Activated effector memory CD4-positive, alpha-beta T cell treated with Interleukin-2 at 50 U/mL for 16 hours (primary cell): ENCODE data around the gene SLC26A2.
"Not testable (repeated sequence)": the region's sequence is repeated elsewhere in the genome, so short reads cannot be mapped to it uniquely, and the experiment has no call there.

ENCODE experiments used
- DNase-seq: peaks from one replicate; pipeline ENCODE4 v3.0.0-alpha.2; 2020

Gene SLC26A2

DNA sequence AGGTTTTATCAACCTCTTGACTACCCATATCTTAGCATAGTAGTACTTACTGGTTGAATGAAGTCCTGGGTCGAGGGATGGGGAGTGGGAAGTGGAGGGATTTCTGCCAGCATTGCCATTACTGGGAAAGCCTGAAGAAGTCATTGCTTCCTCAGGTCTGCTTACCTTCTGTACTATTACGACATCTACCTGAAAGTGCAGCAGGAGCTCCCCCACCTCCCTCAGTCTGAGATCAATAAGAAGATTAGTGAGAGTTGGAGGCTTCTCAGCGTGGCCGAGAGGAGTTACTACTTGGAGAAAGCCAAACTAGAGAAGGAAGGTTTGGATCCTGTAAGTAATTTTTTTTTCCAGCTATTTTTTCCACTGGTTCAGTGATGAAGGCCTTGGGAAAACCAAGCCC lies 45.8 kb downstream of the SLC26A2 start:
- DNase-seq = no peak

DNA sequence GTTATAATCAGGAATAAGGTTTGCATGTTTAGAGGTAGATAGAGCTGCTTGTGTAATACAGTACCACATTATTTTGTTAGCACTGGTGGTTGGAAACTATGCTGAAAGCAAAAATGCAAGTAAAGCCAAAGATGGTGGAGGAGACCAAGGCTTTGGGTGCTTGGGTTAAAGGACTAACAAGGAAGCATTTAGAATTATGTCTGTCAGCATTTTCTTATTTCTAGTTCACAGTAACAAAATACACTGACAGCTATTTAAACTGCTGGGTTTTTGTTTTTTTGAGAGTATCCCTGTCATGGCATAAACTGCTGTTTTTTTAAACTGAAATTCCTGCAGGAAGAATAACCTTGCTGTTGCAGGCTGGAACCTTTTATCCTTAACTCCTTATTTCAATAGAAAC lies 46.5 kb downstream of the SLC26A2 start:
- DNase-seq = no peak

DNA sequence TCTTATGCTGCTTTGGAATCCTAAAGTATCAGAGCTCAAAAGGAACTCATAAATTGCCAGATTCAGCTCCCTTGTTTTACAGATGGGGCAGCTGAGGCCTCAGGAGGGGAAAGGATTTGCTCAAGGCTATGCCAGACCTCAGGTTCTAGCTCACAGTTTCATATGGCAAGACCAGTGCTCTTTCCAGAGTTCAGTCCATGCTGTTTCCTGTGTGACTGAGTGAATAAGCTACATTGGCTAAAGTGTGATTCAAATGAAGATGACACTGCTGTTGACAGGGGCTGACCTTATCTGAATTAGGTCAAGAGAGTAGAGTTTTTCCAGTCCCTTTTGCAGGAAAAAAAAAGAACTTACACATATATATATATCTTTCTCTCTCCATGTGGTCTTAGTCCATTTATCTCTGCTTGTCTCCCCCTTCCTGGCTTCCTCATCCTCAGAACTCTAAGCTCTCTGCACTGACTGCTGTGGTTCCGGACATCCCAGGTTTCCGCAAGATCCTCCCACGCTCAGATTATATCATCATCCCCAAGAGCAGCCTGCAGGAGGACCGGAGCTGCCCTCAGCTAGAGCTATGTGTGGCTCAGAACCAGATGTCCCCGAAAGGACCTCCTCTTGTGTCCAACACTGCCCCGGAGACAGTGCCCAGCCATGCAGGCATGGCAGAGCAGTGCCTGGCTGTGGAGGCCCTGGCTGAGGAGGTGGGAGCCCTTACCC lies 49.3 kb downstream of the SLC26A2 start:
- DNase-seq = no peak

DNA sequence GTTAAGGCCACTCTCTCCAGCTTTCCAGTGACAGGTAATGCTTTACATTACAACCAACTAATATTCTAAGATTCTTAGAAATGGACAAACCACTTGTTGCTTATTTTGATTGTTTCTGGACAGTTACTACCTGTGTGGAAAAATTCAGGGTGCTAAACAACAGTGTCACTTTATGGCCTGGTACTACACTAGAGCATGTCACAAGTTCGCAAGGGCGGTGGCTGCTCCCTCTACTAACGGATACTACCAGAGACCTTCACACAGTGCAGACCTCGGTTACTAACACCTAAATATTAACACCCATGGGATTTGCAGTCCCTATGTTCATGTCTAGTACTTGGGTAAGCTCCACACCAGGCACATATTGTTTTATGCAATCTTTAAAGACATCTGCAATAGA lies 53.4 kb downstream of the SLC26A2 start:
- DNase-seq = no peak

DNA sequence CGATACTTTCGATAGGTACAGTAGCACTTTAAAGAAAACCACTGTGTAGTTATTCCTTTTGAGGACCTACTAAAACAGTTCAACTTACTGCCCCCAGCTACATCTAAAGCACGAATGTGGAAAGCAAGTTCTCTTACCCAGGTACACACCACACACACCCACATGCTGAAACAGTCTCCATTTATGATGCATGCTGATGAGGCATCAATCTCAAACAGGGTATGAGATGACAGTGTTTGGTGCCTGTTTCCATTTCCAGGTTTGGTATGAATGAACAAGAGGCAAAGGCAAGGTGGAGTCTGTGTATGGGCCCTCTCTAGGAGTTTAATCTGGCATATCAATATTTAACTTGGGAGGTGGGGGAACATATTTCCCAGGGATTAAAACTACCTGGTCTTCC lies 53.9 kb downstream of the SLC26A2 start:
- no peak for DNase-seq

DNA sequence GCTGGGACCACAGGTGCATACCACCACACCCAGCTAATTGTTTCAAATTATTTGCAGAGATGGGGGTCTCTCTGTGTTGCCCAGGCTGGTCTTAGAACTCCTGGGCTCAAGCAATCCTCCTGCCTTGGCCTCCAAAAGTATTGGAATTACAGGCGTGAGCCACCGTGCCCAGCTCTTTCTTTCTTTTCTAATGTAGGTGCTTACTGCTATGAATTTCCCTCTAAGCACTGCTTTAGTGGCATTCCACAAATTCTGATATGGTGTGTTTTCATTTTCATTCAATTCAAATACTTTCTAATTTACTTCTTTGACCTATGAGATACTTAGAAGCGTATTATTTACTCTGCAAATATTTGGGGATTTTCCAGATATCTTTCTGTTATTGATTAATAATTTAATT lies 54.9 kb downstream of the SLC26A2 start:
- no peak for DNase-seq

DNA sequence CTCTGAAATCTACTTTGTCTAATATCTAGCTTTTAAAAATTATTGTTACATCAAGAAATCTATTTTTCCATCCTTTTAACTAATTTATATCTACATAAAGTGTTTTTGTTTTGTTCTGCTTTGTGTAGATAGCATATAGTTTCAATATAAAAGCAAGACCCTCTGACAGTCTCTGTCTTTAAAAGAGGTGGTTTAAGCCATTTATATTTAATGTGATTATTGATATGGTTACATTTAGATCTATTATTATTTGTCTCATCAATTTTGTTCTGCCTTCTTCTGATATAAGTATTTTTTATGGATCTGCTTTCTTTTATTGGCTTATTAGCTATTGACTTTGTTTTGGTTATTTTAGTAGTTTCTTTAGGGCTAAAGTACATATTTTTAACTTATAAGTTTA lies 56.0 kb downstream of the SLC26A2 start:
- DNase-seq = no peak

DNA sequence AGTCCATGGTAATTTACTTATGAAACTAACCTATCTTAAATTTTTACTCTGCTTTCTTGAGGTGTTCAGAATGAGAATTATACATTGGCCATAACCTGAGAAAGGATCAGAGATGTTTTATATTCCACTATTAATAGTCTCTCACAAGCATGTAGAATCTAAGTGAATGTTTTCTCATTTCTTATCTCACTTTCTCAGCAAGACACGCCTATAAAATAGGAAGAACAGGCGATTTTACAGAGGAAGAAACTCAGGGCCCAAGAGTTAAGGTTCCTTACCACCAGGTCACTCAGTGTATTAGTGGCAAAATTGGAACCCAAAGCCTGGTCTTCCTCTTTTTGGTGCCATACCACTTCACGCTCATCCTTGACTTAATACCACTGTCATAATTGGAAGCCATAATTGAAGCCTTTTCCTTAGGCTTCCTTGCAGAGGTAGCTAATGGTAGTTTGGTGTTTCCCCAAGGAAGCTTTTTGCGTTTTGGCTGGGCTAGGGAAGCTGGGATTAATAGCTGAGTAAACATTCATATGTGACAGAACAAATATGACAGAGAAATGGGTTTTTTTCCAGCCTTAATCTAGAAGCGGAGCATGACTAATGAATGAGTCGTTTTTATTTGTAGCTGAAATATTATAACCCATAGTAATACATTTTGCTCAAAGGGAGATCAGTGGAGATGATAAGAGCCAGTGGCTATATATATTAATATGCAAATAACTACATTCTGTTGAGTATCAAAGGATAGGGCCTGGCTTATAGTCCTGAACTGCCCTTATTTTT lies 56.9 kb downstream of the SLC26A2 start:
- DNase-seq = no peak

DNA sequence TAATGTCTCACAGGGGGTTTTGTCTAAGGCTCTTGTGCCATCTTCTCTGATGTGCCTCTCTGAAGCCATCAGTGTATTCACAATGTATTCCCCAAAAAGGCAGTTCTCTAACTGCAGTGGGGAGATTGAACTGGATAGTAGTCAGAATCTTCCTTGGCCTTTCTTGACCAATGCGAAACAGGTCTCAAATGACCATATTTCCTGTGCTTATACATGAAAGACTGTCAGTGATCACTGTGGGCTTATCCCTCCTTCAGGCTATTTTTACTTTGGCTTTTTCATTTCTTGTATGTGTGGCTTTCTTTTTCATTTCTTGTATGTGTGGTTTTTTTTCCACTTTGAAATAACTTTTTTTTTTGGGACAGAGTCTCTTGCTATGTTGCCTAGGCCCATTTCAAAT lies 59.7 kb downstream of the SLC26A2 start:
- DNase-seq = no peak

DNA sequence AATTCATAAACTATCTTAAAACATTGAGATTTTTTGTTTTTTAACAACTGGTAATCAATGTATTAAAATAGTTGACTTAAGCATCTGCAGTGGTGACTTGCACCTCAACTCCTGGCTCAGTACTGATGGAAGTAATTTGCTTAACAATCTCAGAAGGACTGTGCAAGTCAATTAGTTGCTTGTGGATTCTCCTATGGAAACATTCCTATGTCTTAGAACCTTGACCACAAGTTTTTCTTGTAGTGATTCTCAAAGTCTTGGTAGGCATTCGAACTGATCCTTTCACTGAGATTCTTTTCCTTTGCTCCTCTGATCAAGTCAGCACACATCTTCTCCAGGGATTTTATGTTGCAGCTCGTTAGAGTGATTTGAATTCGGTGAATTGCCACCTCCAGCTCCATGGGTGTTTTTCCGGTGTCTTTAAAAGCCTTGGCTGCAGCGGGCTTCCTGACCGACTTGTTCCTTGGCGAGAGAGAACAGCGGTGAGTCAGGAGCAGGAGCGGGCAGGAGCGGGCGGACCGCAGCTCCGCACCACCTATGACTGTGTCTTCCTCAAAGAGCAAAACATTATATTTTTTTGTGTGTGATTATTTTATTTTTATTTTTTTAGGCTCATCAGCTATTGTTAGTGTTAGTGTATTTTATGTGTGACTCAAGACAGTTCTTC lies 61.1 kb downstream of the SLC26A2 start:
- no peak for DNase-seq

DNA sequence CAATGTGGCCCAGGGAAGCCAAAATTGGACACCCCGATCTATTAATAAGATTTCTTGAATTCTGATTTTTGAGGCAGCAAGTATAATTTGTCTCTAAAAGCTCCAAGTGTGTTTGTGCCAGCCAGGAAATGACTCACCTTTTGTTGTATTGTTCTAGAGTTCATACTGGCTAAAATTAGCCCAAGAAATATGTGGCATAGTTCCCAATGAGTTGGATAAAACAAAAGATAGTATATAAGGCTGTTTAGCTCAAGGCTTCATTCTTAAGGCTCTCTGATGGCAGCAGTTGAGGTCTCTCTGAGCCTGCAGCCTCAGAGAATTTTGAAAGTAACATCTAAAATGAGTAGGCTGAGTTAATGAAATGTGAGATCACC lies 61.6 kb downstream of the SLC26A2 start:
- no peak for DNase-seq

DNA sequence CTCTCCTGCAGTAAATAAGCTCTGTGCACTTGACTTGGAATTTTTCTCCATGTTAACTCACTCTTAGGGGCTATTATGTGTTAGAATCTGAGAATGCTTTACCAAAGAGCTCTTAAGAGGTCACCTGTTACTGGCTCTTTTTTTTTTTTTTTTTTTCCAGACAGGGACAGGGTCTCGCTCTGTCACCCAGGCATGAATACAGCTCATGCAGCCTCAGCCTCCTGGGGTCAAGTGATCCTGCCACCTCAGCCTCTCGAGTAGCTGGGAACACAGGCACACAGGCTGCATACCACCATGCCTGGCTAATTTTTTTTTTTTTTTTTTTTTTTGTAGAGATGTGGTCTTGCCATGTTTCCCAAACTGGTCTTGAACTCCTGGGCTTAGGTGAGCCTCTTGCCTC lies 62.1 kb downstream of the SLC26A2 start:
- DNase-seq = no peak

DNA sequence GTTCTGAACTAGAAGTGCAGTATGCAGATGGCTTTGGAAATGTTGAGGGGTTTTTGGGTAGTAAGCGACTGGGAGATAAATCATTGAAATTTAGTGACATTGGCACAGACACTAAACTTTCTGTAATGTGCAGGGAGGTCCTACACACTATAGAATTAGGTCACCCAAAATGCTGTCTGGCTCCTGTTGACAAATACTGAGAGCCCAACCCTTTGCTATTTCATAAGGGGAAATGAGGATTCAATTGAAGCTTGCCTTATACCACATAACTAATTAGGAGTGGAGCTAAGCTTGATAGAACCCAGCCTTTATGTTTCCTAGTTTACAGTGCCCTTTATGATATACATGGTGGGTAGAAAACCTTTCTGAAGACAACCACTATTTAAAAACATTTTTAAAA lies 62.6 kb downstream of the SLC26A2 start:
- DNase-seq = no peak

DNA sequence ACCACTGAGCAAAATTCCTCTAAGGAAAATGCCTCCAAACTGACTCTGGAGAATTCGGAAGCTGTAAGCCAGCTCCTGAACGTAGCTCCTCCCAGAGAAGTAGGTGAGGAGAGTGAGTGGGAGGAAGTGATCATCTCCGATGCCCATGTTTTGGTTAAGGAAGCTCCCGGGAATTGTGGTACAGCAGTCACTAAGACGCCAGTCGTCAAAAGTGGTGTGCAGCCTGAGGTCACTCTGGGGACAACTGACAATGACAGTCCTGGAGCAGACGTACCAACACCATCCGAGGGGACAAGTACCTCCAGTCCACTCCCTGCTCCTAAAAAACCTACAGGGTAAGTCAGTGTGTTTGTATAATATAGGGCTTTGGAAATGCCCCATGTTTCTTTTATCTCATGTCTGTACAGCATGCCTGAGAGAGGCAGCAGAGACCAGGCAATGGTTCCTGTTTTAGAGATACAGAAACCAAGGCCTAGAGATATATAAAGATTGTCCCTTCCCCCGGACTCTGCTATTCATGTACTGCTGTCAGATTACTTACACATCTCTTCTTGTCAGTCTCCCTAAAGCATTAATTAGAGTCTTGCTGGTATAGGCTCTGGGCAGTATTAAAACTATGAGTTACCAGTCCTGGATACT lies 63.9 kb downstream of the SLC26A2 start:
- DNase-seq = no peak

DNA sequence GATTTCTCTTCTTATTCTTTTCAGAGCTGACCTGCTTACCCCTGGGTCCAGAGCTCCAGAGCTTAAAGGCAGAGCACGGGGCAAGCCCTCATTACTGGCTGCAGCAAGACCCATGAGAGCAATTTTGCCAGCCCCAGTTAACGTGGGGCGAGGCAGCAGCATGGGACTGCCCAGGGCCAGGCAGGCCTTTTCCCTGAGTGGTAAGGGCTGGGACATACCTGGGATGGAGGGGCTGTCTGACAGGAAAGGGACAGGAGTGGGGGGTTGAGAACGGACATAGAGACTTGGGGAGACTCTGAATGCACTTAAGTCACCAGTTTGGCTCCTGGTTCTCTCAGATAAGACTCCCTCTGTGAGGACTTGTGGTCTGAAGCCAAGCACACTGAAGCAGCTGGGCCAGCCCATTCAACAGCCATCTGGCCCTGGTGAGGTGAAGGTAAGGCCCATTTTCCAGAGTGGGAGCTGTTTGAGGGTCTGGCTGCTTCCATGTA lies 66.2 kb downstream of the SLC26A2 start:
- no peak for DNase-seq

DNA sequence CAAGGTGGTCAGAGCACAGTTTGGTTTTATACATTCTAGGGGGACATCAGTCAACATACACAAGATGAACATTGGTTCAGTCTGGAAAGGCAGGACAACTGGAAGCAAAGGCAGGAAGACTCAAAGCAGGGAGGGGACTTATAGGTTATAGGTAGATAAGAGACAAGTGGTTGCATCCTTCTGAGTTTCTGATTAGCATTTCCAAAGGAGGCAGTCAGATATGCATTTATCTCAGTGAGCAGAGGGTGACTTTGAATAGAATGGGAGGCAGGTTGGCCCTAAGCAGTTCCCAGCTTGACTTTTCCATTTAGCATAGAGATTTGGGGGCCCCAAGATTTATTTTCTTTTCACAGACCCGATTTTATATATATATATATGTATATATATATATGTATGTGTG lies 67.5 kb downstream of the SLC26A2 start:
- DNase-seq = not testable (repeated sequence)

DNA sequence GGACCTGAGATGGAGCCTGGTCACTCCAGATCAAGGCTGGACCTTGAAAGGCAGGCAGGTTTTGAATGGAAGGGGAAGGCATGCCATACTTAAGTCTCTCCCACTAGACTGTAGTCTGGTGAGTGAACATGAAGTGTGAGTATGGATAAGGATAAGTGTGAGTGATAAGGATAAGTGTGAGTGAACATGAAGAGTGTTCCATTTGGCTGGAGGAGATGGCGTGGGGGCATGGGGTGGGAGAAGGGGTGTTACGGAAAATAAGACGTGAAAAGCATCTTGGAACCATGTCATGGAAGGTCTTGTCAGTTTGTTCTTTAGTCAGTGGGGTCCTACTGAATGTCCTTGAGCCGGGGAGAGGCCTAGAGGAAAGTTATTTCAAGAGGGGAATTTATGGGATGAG lies 72.8 kb downstream of the SLC26A2 start:
- no peak for DNase-seq

DNA sequence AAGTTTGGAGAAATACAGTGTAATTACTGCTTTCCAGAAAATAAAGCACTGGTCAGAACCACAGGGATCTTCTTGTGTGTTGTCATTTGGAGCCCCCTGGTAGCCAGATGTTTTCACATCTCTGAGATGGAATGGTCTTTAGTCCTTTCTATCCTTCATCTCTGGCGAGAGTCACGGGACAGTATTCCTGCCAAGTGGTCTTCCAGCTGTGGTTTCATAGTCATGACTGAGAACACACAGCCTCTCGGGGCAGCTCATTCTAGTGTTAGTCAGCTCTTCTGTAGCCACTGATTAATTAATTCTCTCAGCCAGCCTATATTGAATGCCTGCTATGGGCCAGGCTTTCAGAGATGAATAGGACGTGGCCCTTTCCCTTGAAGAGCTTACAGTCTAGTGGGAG lies 74.1 kb downstream of the SLC26A2 start:
- DNase-seq = no peak

DNA sequence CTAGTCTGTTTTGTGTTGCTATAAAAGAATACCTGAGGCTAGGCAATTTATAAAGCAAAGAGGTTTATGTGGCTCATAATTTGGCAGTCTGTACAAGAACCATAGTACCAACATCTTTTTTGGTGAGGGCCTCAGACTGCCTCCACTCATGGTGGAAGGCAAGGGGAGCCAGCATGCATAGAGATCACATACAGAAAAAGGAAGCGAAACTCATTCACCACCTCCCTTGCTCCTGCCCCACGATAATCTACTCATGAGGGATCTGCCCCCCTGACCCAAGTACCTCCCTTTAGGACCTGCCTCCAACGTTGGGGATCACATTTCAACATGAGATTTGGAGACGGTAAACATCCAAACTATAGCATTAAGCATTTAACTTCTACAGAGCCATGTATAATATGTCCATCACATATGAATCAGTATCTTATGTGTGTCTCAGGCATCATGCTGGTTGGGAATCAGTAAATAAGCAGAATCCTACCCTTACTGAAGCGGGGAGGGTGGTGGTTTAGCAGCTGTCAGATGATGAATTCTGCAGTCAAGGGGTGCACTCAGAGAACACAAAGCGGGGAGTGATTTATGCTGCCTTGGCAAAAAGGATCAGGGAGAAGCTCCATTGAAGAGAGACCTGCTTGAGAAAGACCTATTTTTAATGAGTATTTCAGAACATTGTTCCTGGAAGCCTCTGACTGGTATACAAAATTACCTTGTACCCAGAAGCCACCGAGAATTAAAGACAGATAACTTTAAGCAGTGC lies 74.8 kb downstream of the SLC26A2 start:
- DNase-seq = no peak

DNA sequence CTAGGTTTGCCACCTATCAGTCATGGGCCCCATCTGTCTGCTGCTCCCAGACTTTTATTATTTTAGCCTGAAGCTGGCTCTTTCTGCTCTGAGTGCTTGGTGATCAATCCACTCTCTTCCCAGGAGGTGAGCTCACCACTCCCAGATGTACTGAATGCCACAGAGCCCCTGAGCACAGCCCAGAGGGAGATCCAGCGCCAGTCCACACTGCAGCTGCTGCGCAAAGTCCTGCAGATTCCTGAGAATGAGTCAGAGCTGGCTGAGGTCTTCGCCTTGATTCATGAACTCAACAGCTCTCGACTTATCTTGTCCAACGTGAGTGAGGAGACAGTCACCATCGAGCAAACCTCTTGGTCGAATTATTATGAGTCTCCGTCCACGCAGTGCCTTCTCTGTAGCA lies 76.0 kb downstream of the SLC26A2 start:
- DNase-seq = no peak
